ENCODE measurements around the gene AP2M1.

The AP2M1 gene

GRCh38 chr3:184177331-184177731 lies 2.7 kb downstream of the AP2M1 start:
- POLR2A ChIA-PET = interaction anchor here (1.0 to 1.6 kb wide), 3 partner anchors 9 to 43 kb away, joined by 3 to 10 read pairs (median 4); partner anchors contain the start of gene ABCF3
- CTCF ChIA-PET = no interaction called here
- TF ChIP-seq FOXK2 (IDR thresholded peaks at IDR 0.05) (no peak), LEF1 (IDR thresholded peaks at IDR 0.05; ENCODE audit: borderline replicate concordance) (no peak), ARNT (IDR thresholded peaks at IDR 0.05) (no peak), ELF4 (IDR thresholded peaks at IDR 0.05) (no peak), SUZ12 (IDR thresholded peaks at IDR 0.05) (no peak), PKNOX1 (IDR thresholded peaks at IDR 0.05) (no peak), FOXM1 (IDR thresholded peaks at IDR 0.05; ENCODE audit: borderline replicate concordance) (no peak), FOXA1 (IDR thresholded peaks at IDR 0.05) (no peak), TARDBP (IDR thresholded peaks at IDR 0.05) (no peak), L3MBTL2 (conservative IDR thresholded peaks at IDR 0.05) (no peak), CTBP1 (IDR thresholded peaks at IDR 0.05; ENCODE audit: borderline replicate concordance) (no peak), NFRKB (IDR thresholded peaks at IDR 0.05) (no peak), ZNF384 (IDR thresholded peaks at IDR 0.05) (no peak), HDGF (IDR thresholded peaks at IDR 0.05; ENCODE audit: borderline replicate concordance) (no peak), SP1 (IDR thresholded peaks at IDR 0.05) (no peak)
- no peak for DNase-seq (ENCODE audit: extremely low spot score)

GRCh38 chr3:184177767-184178306 lies 3.2 kb downstream of the AP2M1 start:
- ChIA-PET CTCF (no interaction called here), POLR2A (no interaction called here)
- TF ChIP-seq SP1 (IDR thresholded peaks at IDR 0.05) (no peak), ZNF384 (IDR thresholded peaks at IDR 0.05) (no peak), LEF1 (IDR thresholded peaks at IDR 0.05; ENCODE audit: borderline replicate concordance) (no peak), HDGF (IDR thresholded peaks at IDR 0.05; ENCODE audit: borderline replicate concordance) (no peak), ELF4 (IDR thresholded peaks at IDR 0.05) (no peak), FOXK2 (IDR thresholded peaks at IDR 0.05) (no peak), FOXA1 (IDR thresholded peaks at IDR 0.05) (no peak), ARNT (IDR thresholded peaks at IDR 0.05) (no peak), SUZ12 (IDR thresholded peaks at IDR 0.05) (no peak)
- no peak for DNase-seq (ENCODE audit: extremely low spot score)

GRCh38 chr3:184178521-184179138 lies 4.0 kb downstream of the AP2M1 start:
- TF ChIP-seq FOXM1 (IDR thresholded peaks at IDR 0.05; ENCODE audit: borderline replicate concordance) = no peak
- no peak for TF ChIP-seq BHLHE40 (IDR thresholded peaks at IDR 0.05; ENCODE audit: borderline replicate concordance)
- no peak for TF ChIP-seq L3MBTL2 (conservative IDR thresholded peaks at IDR 0.05)
- no peak for TF ChIP-seq FOXK2 (IDR thresholded peaks at IDR 0.05)
- no peak for TF ChIP-seq TARDBP (IDR thresholded peaks at IDR 0.05)
- no peak for TF ChIP-seq SP1 (IDR thresholded peaks at IDR 0.05)
- TF ChIP-seq PKNOX1 (IDR thresholded peaks at IDR 0.05) = no peak
- TF ChIP-seq HDGF (IDR thresholded peaks at IDR 0.05; ENCODE audit: borderline replicate concordance) = no peak
- no peak for TF ChIP-seq ARNT (IDR thresholded peaks at IDR 0.05)
- no peak for TF ChIP-seq LEF1 (IDR thresholded peaks at IDR 0.05; ENCODE audit: borderline replicate concordance)
- TF ChIP-seq SUZ12 (IDR thresholded peaks at IDR 0.05) = no peak
- no peak for TF ChIP-seq NFRKB (IDR thresholded peaks at IDR 0.05)
- TF ChIP-seq ZNF384 (IDR thresholded peaks at IDR 0.05) = no peak
- no peak for TF ChIP-seq CTBP1 (IDR thresholded peaks at IDR 0.05; ENCODE audit: borderline replicate concordance)
- TF ChIP-seq FOXA1 (IDR thresholded peaks at IDR 0.05) = no peak
- TF ChIP-seq ELF4 (IDR thresholded peaks at IDR 0.05) = no peak
- POLR2A ChIA-PET = no interaction called here
- CTCF ChIA-PET = no interaction called here
- DNase-seq (ENCODE audit: extremely low spot score) = no peak

- DNase-seq (ENCODE audit: extremely low spot score) = no peak
- no peak for TF ChIP-seq L3MBTL2 (conservative IDR thresholded peaks at IDR 0.05)
- no peak for TF ChIP-seq PKNOX1 (IDR thresholded peaks at IDR 0.05)
- TF ChIP-seq FOXA1 (IDR thresholded peaks at IDR 0.05) = no peak
- no peak for TF ChIP-seq SUZ12 (IDR thresholded peaks at IDR 0.05)
- no peak for TF ChIP-seq SP1 (IDR thresholded peaks at IDR 0.05)
- no peak for TF ChIP-seq HDGF (IDR thresholded peaks at IDR 0.05; ENCODE audit: borderline replicate concordance)
- no peak for TF ChIP-seq BHLHE40 (IDR thresholded peaks at IDR 0.05; ENCODE audit: borderline replicate concordance)
- TF ChIP-seq FOXK2 (IDR thresholded peaks at IDR 0.05) = no peak
- no peak for TF ChIP-seq CTBP1 (IDR thresholded peaks at IDR 0.05; ENCODE audit: borderline replicate concordance)
- TF ChIP-seq ARNT (IDR thresholded peaks at IDR 0.05) = no peak
- TF ChIP-seq ELF4 (IDR thresholded peaks at IDR 0.05) = no peak
- TF ChIP-seq FOXM1 (IDR thresholded peaks at IDR 0.05; ENCODE audit: borderline replicate concordance) = no peak
- no peak for TF ChIP-seq ZNF384 (IDR thresholded peaks at IDR 0.05)
- TF ChIP-seq NFRKB (IDR thresholded peaks at IDR 0.05) = no peak
- TF ChIP-seq TARDBP (IDR thresholded peaks at IDR 0.05) = no peak
- ChIA-PET POLR2A (interaction anchor here (1.5 kb wide), 1 partner anchor 46 kb away, joined by 3 read pairs; no protein-coding TSS in a partner anchor), CTCF (no interaction called here)
Observed at GRCh38 chr3:184180165-184180564, 5.5 kb downstream of the AP2M1 start.

GRCh38 chr3:184181596-184181995 lies 6.9 kb downstream of the AP2M1 start:
- ChIA-PET POLR2A (interaction anchor here (1.5 kb wide), 1 partner anchor 48 kb away, joined by 3 read pairs; no protein-coding TSS in a partner anchor), CTCF (no interaction called here)
- TF ChIP-seq TARDBP (IDR thresholded peaks at IDR 0.05) (no peak), FOXA1 (IDR thresholded peaks at IDR 0.05) (no peak), ARNT (IDR thresholded peaks at IDR 0.05) (no peak), BHLHE40 (IDR thresholded peaks at IDR 0.05; ENCODE audit: borderline replicate concordance) (no peak), HDGF (IDR thresholded peaks at IDR 0.05; ENCODE audit: borderline replicate concordance) (no peak)
- no peak for DNase-seq (ENCODE audit: extremely low spot score)

- no peak for DNase-seq (ENCODE audit: extremely low spot score)
- no peak for TF ChIP-seq SP1 (IDR thresholded peaks at IDR 0.05)
- TF ChIP-seq PKNOX1 (IDR thresholded peaks at IDR 0.05) = no peak
- TF ChIP-seq ELF4 (IDR thresholded peaks at IDR 0.05) = no peak
- no peak for TF ChIP-seq NFRKB (IDR thresholded peaks at IDR 0.05)
- no peak for TF ChIP-seq BHLHE40 (IDR thresholded peaks at IDR 0.05; ENCODE audit: borderline replicate concordance)
- no peak for TF ChIP-seq ZNF384 (IDR thresholded peaks at IDR 0.05)
- TF ChIP-seq SUZ12 (IDR thresholded peaks at IDR 0.05) = no peak
- no peak for TF ChIP-seq ARNT (IDR thresholded peaks at IDR 0.05)
- TF ChIP-seq FOXK2 (IDR thresholded peaks at IDR 0.05) = no peak
- no peak for TF ChIP-seq L3MBTL2 (conservative IDR thresholded peaks at IDR 0.05)
- TF ChIP-seq FOXM1 (IDR thresholded peaks at IDR 0.05; ENCODE audit: borderline replicate concordance) = no peak
- ChIA-PET CTCF (interaction anchor here (0.8 kb wide), 1 partner anchor 44 kb away, joined by 3 read pairs; no protein-coding TSS in a partner anchor), POLR2A (interaction anchor here (1.1 kb wide), 1 partner anchor 50 kb away, joined by 3 read pairs; no protein-coding TSS in a partner anchor)
Observed at GRCh38 chr3:184183679-184184078, 9.0 kb downstream of the AP2M1 start.
